ENCODE measurements around the gene FADS2.

DNA sequence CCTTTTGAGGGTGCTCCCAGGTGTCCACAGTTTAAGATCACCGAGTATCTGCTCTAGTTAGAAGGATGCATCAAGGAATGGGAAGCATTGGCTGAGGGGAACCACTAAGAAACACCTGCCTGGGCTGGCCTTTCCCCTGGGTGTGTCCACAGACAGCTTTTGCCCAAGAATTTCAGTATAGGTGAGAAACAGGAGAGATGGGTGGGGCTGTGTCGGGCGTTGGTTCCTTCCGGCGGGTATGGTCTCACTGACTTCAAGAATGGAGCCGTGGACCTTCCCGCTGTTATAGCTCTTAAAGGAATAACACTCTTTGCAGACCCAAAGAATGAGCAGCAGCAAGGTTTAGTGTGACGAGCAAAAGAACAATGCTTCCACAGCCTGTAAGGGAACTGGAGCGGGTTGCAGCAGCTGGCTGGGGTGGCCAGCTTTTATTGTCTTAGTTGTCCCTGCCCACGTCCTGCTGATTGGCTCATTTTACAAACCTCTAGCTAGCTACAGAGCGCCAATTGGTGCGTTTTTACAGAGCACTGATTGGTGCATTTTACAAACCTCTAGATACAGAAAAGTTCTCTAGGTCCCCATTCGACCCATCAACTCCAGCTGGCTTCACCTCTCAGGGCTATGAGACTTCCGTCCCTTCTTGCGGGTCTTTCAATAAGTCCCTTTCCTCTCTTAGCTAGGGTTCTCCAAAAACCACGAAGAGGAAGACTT is 13.7 kb upstream of the FADS2 start:
- TF ChIP-seq, protein P1, sequence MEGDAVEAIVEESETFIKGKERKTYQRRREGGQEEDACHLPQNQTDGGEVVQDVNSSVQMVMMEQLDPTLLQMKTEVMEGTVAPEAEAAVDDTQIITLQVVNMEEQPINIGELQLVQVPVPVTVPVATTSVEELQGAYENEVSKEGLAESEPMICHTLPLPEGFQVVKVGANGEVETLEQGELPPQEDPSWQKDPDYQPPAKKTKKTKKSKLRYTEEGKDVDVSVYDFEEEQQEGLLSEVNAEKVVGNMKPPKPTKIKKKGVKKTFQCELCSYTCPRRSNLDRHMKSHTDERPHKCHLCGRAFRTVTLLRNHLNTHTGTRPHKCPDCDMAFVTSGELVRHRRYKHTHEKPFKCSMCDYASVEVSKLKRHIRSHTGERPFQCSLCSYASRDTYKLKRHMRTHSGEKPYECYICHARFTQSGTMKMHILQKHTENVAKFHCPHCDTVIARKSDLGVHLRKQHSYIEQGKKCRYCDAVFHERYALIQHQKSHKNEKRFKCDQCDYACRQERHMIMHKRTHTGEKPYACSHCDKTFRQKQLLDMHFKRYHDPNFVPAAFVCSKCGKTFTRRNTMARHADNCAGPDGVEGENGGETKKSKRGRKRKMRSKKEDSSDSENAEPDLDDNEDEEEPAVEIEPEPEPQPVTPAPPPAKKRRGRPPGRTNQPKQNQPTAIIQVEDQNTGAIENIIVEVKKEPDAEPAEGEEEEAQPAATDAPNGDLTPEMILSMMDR (IDR thresholded peaks at IDR 0.05 in 2 of 3, conservative IDR thresholded peaks at IDR 0.05 in 1 of 3; ENCODE audit: insufficient read depth in 2 of 3, low read depth in 1 of 3, low read length in 3 of 3), result no peak
- no peak for TF ChIP-seq HCFC1 (IDR thresholded peaks at IDR 0.05; ENCODE audit: low read depth, low read length)
- TF ChIP-seq ZNF274 (IDR thresholded peaks at IDR 0.05; ENCODE audit: borderline replicate concordance, low read depth, low read length), result no peak
- 0 out of 2 replicates have a peak, but pooled peaks have one; percentile 19 for TF ChIP-seq SMARCC2 (IDR thresholded peaks at IDR 0.05; ENCODE audit: low read depth)
